Uterus (tissue), 2 donors: Measurements from ENCODE around the gene SERPINF2.

ENCODE experiments used
- CTCF ChIP-seq, 4 experiments: fragments of 200-600 bp in 2 of 4; fragments of 450-650 bp in 2 of 4; sonication (generic) in 2 of 4; IDR thresholded peaks; one replicate each; pipeline ENCODE4 v1.5.1; 2016 to 2019; ENCODE audit warnings: antibody characterized with exemption in 4 of 4, mild to moderate bottlenecking in 2 of 4, moderate library complexity in 1 of 4
- POLR2A ChIP-seq, 2 donors: fragments of 450-650 bp; IDR thresholded peaks; one replicate each; pipeline ENCODE4 v1.6.1; 2016; ENCODE audit warnings: antibody characterized with exemption in 2 of 2, mild to moderate bottlenecking in 1 of 2, moderate library complexity in 1 of 2

- TF ChIP-seq CTCF (IDR thresholded peaks at IDR 0.05) (no peak), POLR2A (IDR thresholded peaks at IDR 0.05) (no peak)
Measured at GRCh38 chr17:1735418-1735817, 7.3 kb upstream of the SERPINF2 start.
